Heart left ventricle (tissue), 13 donors: ENCODE measurements around the gene AVPR2.

Source experiments
- CTCF ChIP-seq, 12 donors: fragments of 200-600 bp; sonication (generic) in 4 of 12; IDR thresholded peaks; one replicate each; pipeline versions ENCODE4 v1.5.0 to v1.8.0; 2018 to 2022; ENCODE audit warnings: antibody characterized with exemption in 12 of 12, mild to moderate bottlenecking in 5 of 12
- POLR2A ChIP-seq, 2 donors: fragments of 450-650 bp; IDR thresholded peaks; one replicate each; pipeline ENCODE4 v1.6.1; 2017; ENCODE audit warnings: antibody characterized with exemption in 2 of 2, mild to moderate bottlenecking in 2 of 2, moderate library complexity in 2 of 2
- donor health status: ischemic (EF 13 %, LVEDD 7.1; RV severe dilation, severe dysfunction).
- donor health status: DM: no; HTN: yes; CAD: no.
- donor health status: DM: no; HTN: no; CAD: no.
- donor health status: ischemic (EF 25% LVEDD 6.9; RV normal size, moderate dysfunction).
- donor health status: ischemic (EF 25% LVEDD 5.7; RV mildly dilated, moderate dysfunction).
- donor health status: ischemic (EF 35%, LVEDD 5.7; RV mildly dilated, moderate dysfunction).
- donor health status: nonischemic (EF 11% LVEDD 7.7; RV severe dilation, severe dysfunction).
- donor health status: DM: yes; HTN: yes; CAD: no.
- donor health status: PGD.
- donor health status: ischemic (EF 29% LVEDD 5.4; RV normal size, mild dysfunction).
- donor health status: nonischemic (EF 23%, LVEDD 6.1; RV moderate dilation, normal function).

- TF ChIP-seq CTCF (IDR thresholded peaks at IDR 0.05): no peak
- TF ChIP-seq POLR2A (IDR thresholded peaks at IDR 0.05): no peak
Measured at GRCh38 chrX:153861151-153861550, 43.3 kb upstream of the AVPR2 start.
